ENCODE results near the gene TFF2.
A peak's percentile ranks its signal among the peaks of the same experiment; 100 is the strongest.

Gene TFF2

GRCh38 chr21:42341776-42342542, 8.8 kb downstream of the TFF2 start:
- no peaks in the 10 kb centered on the region for H3K9me2 ChIP-seq (replicated peaks; ENCODE audit: low read depth, low read length)
- H3F3A ChIP-seq (ENCODE audit: low read depth): no peaks in the 10 kb centered on the region
- no peak for TF ChIP-seq CTCF (conservative IDR thresholded peaks at IDR 0.05; ENCODE audit: low read length)
- no peak for TF ChIP-seq EZH2phosphoT487 (IDR thresholded peaks at IDR 0.05; ENCODE audit: borderline replicate concordance)
- no peak overlapping the region for H3K4me3 ChIP-seq (ENCODE audit: low read length, poor library complexity, severe bottlenecking)
- no peak overlapping the region for H2AFZ ChIP-seq (ENCODE audit: low read length)
- no peak overlapping the region for H3K9ac ChIP-seq (ENCODE audit: low read depth, low read length, poor library complexity, severe bottlenecking)
- H3K79me2 ChIP-seq (ENCODE audit: insufficient read depth, low read length): no peaks in the 10 kb centered on the region
- no peaks in the 10 kb centered on the region for H3K9me3 ChIP-seq (ENCODE audit: insufficient read depth, low read depth, low read length)
- no peaks in the 10 kb centered on the region for H3K36me3 ChIP-seq (ENCODE audit: insufficient read depth, low read length)
- H3K4me1 ChIP-seq (ENCODE audit: insufficient read depth, low read length, poor library complexity, severe bottlenecking): peaks cover 11% of the 10 kb centered on the region
- H3K4me2 ChIP-seq (ENCODE audit: low read depth, low read length, poor library complexity, severe bottlenecking): no peak overlapping the region
- H4K20me1 ChIP-seq (ENCODE audit: insufficient read depth, low read length, poor library complexity, severe bottlenecking): no peaks in the 10 kb centered on the region
- H3K27me3 ChIP-seq (ENCODE audit: insufficient read depth, low read length, poor library complexity, severe bottlenecking): no peaks in the 10 kb centered on the region

- H3K9ac ChIP-seq (ENCODE audit: low read depth, low read length, poor library complexity, severe bottlenecking): no peak overlapping the region
- no peak overlapping the region for H2AFZ ChIP-seq (ENCODE audit: low read length)
- no peaks in the 10 kb centered on the region for H3K27me3 ChIP-seq (ENCODE audit: insufficient read depth, low read length, poor library complexity, severe bottlenecking)
- H3K4me2 ChIP-seq (ENCODE audit: low read depth, low read length, poor library complexity, severe bottlenecking): no peak overlapping the region
- no peaks in the 10 kb centered on the region for H3K9me3 ChIP-seq (ENCODE audit: insufficient read depth, low read depth, low read length)
- no peak for TF ChIP-seq CTCF (conservative IDR thresholded peaks at IDR 0.05; ENCODE audit: low read length)
- no peaks in the 10 kb centered on the region for H4K20me1 ChIP-seq (ENCODE audit: insufficient read depth, low read length, poor library complexity, severe bottlenecking)
- no peaks in the 10 kb centered on the region for H3K9me2 ChIP-seq (replicated peaks; ENCODE audit: low read depth, low read length)
- no peaks in the 10 kb centered on the region for H3K36me3 ChIP-seq (ENCODE audit: insufficient read depth, low read length)
- no peaks in the 10 kb centered on the region for H3F3A ChIP-seq (ENCODE audit: low read depth)
- peaks cover 11% of the 10 kb centered on the region for H3K4me1 ChIP-seq (ENCODE audit: insufficient read depth, low read length, poor library complexity, severe bottlenecking)
- H3K4me3 ChIP-seq (ENCODE audit: low read length, poor library complexity, severe bottlenecking): no peak overlapping the region
- no peaks in the 10 kb centered on the region for H3K79me2 ChIP-seq (ENCODE audit: insufficient read depth, low read length)
These were observed 10.4 kb downstream of the TFF2 start for GRCh38 chr21:42340187-42341050.

GRCh38 chr21:42338729-42339715, 11.8 kb downstream of the TFF2 start:
- Histone ChIP-seq H3K4me2 (ENCODE audit: low read depth, low read length, poor library complexity, severe bottlenecking) (no peak overlapping the region), H3K4me3 (ENCODE audit: low read length, poor library complexity, severe bottlenecking) (no peak overlapping the region), H3K9me2 (replicated peaks; ENCODE audit: low read depth, low read length) (no peaks in the 10 kb centered on the region), H3K36me3 (ENCODE audit: insufficient read depth, low read length) (no peaks in the 10 kb centered on the region), H3F3A (ENCODE audit: low read depth) (no peaks in the 10 kb centered on the region), H3K9me3 (ENCODE audit: insufficient read depth, low read depth, low read length) (no peaks in the 10 kb centered on the region), H2AFZ (ENCODE audit: low read length) (no peak overlapping the region), H4K20me1 (ENCODE audit: insufficient read depth, low read length, poor library complexity, severe bottlenecking) (no peaks in the 10 kb centered on the region), H3K79me2 (ENCODE audit: insufficient read depth, low read length) (no peaks in the 10 kb centered on the region), H3K9ac (ENCODE audit: low read depth, low read length, poor library complexity, severe bottlenecking) (peak overlapping the region; percentile 41), H3K27me3 (ENCODE audit: insufficient read depth, low read length, poor library complexity, severe bottlenecking) (no peaks in the 10 kb centered on the region), H3K4me1 (ENCODE audit: insufficient read depth, low read length, poor library complexity, severe bottlenecking) (peaks cover 11% of the 10 kb centered on the region)
- no peak for TF ChIP-seq EZH2phosphoT487 (IDR thresholded peaks at IDR 0.05; ENCODE audit: borderline replicate concordance)
- no peak for TF ChIP-seq CTCF (conservative IDR thresholded peaks at IDR 0.05; ENCODE audit: low read length)

Data from Loucy (cell line).